Cerebellar cortex (tissue), 1 donor: Measurements from ENCODE around the gene CALHM3.
"Not testable (repeated sequence)": the region's sequence is repeated elsewhere in the genome, so short reads cannot be mapped to it uniquely, and the experiment has no call there.

Experiments used
- DNase-seq: peaks from one replicate; pipeline ENCODE4 v3.0.0-alpha.2; 2015; ENCODE audit warnings: low spot score

Gene CALHM3, protein sequence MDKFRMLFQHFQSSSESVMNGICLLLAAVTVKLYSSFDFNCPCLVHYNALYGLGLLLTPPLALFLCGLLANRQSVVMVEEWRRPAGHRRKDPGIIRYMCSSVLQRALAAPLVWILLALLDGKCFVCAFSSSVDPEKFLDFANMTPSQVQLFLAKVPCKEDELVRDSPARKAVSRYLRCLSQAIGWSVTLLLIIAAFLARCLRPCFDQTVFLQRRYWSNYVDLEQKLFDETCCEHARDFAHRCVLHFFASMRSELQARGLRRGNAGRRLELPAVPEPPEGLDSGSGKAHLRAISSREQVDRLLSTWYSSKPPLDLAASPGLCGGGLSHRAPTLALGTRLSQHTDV

DNA sequence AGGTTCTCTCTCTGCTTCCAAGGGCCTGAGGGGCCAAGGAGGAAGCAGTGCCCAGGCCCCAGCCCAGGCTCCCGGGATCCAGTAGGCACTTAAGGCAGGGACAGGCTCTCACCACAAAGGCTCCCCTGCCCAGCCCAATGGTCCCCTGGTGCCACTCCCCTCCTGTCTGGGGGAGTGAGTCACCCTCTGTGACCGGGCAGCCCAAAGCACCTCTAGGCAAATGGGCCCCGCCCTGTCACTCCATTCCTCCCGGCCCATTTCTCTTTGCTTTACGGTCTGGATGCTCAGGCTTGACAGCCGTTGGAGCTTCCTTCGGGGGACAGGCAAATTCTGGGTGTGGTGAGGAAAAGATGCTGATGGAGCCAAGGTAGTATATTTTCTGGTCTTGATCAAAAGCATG, at the start of gene CALHM3:
CALHM3 (minus strand) TSS at position 106 of the 400 bp plus-strand sequence. CDS start 208 bp downstream, outside the sequence.
- no peak for DNase-seq

- DNase-seq: no peak
These were observed 49.5 kb upstream of the CALHM3 start for GRCh38 chr10:103528549-103528948.

GRCh38 chr10:103527476-103527875, 48.4 kb upstream of the CALHM3 start:
- not testable (repeated sequence) for DNase-seq

- no peak for DNase-seq
These were observed 46.9 kb upstream of the CALHM3 start for GRCh38 chr10:103525901-103526300.

- no peak for DNase-seq
These were observed 44.6 kb upstream of the CALHM3 start for GRCh38 chr10:103523683-103524082.

GRCh38 chr10:103522006-103522405, 43.0 kb upstream of the CALHM3 start:
- DNase-seq: not testable (repeated sequence)

- DNase-seq: no peak
These were observed 40.8 kb upstream of the CALHM3 start for GRCh38 chr10:103519798-103520197.

- no peak for DNase-seq
These were observed 38.4 kb upstream of the CALHM3 start for GRCh38 chr10:103517234-103518085.

- DNase-seq: no peak
These were observed 35.2 kb upstream of the CALHM3 start for GRCh38 chr10:103514244-103514643.

- no peak for DNase-seq
These were observed 34.5 kb upstream of the CALHM3 start for GRCh38 chr10:103513380-103514060.

DNA sequence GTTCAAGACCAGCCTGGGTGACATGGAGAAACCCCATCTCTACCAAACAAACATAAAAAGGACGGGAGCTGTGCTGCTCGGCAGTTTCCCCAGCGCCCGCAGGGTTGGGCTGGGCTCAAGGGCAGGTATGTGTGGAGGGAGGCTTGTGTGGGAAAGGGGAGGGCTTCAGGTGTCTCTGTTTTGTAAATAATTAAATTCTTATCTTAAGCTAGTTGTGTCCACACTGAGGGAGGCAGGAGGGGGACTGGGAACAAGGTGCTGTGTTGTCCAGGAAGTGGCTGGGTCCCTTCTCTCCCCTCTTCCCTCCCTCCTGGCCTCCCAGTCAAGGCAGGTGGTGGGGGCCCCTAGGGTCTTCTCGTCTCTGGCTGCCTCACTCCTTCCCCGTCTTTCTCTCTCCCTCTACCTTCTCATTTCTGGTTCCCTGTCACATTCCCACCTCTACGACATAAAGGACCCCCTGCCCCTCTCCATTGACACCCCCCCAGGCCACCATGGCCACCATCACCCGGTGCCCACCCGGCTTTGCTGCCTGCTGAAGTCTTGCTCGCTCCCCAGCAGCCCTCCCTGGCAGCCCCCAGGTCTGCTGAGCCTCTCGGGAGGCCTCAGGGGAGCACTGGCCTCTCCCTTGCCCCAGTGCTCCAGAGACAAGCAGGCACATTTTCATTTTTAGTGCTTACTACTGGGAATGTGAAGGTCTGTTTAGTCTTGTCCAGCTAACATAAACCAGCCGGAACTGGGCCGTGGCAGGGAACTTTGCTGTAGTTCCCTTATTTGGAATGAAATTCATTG, 33.7 kb upstream of the CALHM3 start:
- no peak for DNase-seq

- DNase-seq: no peak
These were observed 33.1 kb upstream of the CALHM3 start for GRCh38 chr10:103512166-103512565.

DNA sequence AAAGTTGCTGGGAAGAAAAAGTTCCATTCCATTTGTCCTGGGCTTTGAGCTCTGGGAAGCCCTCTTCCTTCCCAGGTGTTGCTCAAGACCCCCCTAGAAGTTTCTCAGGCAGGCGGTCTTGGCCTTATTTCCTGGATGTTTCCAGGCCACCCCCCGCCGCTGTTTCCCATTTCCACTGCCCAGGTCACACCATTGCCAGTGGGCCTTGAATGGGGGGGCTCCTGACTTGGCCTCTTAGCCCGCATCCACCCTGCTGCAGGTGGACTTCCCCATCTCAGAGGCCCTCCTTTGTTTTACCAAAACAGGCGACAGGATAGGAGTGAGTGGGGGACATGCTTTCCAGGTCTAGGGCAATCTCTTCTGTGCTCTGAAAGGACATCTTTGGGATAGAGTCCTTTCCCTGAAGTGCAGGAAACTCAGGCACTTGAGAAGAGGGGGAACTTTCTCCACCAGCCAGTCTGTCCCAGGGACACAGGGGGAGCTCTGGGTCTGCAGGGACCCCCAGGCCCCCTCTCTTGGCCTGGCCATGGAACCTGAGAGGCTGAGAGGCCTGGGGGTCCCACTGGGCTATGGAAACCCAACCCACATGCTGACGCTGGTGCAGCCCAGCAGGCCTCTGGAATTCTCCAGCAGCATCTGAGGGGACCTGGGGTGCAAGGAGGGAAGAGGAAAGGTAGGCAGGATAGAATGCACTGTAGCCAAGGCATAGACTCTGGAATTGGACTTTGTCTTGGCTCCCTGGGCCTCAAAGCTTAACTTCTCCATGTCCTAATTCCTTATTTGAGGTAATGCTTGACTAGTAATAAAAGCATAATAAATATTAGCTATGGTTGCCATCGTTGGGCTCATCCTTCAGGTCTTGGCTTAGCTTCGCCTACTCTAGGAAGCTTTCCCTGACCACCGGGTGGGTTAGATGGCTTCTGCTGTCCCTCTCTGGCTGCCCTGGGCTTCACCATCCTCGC, 32.0 kb upstream of the CALHM3 start:
- DNase-seq: no peak

DNA sequence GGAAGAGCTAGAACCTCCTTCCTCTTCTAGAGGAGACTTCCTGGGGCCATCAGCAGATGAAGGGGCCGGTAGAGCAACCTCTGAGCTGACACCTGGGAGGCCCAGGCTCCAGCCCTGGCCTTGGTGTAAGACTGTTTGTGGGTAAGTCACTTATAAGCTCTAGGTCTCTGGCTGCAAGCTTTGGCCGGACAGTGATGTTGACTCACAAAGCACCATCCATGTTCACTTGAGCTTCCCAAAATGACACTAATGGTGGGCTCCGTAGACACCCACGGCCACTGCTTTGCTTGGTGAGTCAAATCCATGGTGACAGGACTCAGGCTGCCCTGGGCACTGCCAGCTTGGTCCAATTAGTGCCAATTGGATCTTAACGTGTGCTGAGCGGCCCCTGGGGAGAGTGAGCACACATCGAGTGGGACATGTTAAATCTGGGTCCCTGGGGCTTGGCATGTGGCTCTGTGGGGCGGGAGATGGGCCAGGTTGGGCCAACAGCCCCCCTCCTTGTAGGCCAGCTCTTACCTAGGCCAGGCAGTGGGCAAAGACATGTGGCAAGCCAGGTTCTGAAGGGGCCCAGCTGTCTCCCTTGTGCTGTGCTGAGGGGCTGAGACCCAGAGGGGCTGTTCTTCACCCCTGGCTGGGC, 31.1 kb upstream of the CALHM3 start:
- DNase-seq: no peak

GRCh38 chr10:103507235-103508191, 28.5 kb upstream of the CALHM3 start:
- DNase-seq: no peak

DNA sequence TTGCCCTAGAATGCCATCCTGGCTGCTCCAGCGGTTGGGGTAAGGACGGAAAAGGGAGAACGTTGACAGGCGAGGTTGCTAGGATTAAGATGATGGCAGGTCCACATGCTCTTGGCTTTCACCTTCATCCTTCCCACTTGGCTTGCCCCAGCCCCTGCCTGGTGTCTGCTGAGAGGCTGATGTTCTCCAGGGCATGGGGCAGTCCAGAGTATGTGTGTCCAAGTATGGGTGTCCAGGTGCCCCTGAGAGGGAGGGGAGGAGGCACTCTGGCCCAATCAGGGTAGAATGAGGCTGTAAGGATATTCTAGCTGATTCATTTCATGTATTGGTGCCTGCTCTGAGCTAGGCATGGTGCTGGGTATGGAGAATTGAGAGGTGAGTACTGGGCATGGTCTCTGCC, 27.0 kb upstream of the CALHM3 start:
- DNase-seq: no peak

DNA sequence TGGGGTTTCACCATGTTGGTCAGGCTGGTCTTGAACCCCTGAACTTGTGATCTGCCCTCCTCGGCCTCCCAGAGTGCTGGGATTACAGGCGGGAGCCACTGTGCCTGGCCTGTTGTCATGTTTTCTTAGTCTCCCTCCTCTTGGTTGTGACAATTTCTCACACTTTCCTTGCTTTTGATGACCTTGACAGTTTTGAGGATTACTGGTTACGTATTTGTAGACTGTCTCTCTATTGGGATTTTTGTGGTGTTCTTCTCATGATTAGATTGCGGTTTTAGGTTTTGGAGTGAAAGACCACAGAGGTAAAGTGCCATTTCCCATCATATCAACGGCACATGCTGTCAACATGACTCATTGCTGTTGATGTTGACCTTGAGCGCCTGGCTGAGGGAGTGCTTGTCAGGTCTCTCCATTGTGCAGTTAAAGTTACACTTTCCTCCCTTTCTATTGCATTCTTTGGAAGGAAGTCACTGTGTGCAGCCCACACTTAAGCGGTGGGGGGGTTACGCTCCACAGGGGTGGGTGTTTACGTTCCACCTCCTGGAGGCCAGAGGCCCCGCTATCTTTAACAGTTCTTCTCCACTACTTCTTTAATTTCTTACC, 25.2 kb upstream of the CALHM3 start:
- DNase-seq: no peak

- DNase-seq: not testable (repeated sequence)
These were observed 24.7 kb upstream of the CALHM3 start for GRCh38 chr10:103503777-103504176.
